ENCODE results near the gene GPX1.
"Not testable (repeated sequence)": the region's sequence is repeated elsewhere in the genome, so short reads cannot be mapped to it uniquely, and the experiment has no call there.

The GPX1 gene

GRCh38 chr3:49399461-49399860 is 41.3 kb upstream of the GPX1 start:
- Histone ChIP-seq H2AFZ (no peak overlapping the region), H3K36me3 (ENCODE audit: control insufficient read depth, insufficient read depth, low read length) (no peaks in the 10 kb centered on the region), H3K4me1 (peaks cover 12% of the 10 kb centered on the region), H3K4me3 (ENCODE audit: low read depth, low read length) (no peak overlapping the region), H3K9me3 (ENCODE audit: control insufficient read depth, low read length) (no peaks in the 10 kb centered on the region), H3K27ac (no peak overlapping the region), H3K27me3 (ENCODE audit: control insufficient read depth, insufficient read depth, low read length) (no peaks in the 10 kb centered on the region), H3K9ac (no peak overlapping the region), H3K4me2 (ENCODE audit: low read length) (no peak overlapping the region), H3K79me2 (peaks cover 90% of the 10 kb centered on the region)
- TF ChIP-seq, protein P1, sequence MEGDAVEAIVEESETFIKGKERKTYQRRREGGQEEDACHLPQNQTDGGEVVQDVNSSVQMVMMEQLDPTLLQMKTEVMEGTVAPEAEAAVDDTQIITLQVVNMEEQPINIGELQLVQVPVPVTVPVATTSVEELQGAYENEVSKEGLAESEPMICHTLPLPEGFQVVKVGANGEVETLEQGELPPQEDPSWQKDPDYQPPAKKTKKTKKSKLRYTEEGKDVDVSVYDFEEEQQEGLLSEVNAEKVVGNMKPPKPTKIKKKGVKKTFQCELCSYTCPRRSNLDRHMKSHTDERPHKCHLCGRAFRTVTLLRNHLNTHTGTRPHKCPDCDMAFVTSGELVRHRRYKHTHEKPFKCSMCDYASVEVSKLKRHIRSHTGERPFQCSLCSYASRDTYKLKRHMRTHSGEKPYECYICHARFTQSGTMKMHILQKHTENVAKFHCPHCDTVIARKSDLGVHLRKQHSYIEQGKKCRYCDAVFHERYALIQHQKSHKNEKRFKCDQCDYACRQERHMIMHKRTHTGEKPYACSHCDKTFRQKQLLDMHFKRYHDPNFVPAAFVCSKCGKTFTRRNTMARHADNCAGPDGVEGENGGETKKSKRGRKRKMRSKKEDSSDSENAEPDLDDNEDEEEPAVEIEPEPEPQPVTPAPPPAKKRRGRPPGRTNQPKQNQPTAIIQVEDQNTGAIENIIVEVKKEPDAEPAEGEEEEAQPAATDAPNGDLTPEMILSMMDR (IDR thresholded peaks at IDR 0.05) = no peak

DNA sequence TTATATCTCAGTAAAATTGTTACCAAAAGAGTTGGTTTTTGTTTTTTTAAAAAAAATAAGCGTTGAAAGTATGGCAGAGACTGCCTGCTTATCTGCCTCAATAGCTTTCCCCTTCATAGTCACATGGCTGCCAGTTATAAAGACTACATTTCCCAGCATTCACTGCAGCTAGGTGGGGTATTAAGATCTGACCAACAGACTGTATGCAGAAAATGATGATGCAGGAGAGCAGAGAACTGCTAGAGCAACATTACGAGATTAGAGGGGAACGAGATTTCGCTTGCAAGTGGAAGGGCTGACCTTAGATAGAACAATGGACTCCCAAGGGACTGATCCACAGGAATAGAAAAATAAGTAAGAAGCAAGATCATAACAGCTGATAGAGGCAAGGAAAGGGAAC is 39.3 kb upstream of the GPX1 start:
- TF ChIP-seq, protein P1 (IDR thresholded peaks at IDR 0.05) = no peak
- no peak overlapping the region for H3K4me3 ChIP-seq (ENCODE audit: low read depth, low read length)
- H3K27ac ChIP-seq = peak overlapping the region; percentile 42
- peaks cover 12% of the 10 kb centered on the region for H3K4me1 ChIP-seq
- H2AFZ ChIP-seq = no peak overlapping the region
- no peak overlapping the region for H3K9ac ChIP-seq
- peaks cover 91% of the 10 kb centered on the region for H3K79me2 ChIP-seq
- no peak overlapping the region for H3K4me2 ChIP-seq (ENCODE audit: low read length)
- H3K36me3 ChIP-seq (ENCODE audit: control insufficient read depth, insufficient read depth, low read length) = no peaks in the 10 kb centered on the region
- no peaks in the 10 kb centered on the region for H3K9me3 ChIP-seq (ENCODE audit: control insufficient read depth, low read length)
- H3K27me3 ChIP-seq (ENCODE audit: control insufficient read depth, insufficient read depth, low read length) = no peaks in the 10 kb centered on the region

DNA sequence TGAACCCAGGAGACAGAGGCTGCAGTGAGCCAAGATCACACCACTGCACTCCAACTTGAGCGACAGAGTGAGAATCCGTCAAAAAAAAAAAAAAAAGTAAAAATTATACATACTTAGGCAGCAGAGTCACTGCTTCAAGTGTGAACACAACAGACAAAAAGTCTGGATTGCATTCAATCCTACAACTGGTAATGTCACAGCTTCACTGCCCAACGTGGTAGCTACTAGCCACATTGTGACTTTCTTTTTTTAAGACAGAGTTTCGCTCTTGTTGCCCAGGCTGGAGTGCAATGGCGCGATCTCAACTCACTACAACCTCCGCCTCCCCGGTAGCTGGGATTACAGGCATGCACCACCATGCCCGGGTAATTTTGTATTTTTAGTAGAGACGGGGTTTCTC is 33.2 kb upstream of the GPX1 start:
- H3K9ac ChIP-seq; H3K9me3 ChIP-seq (ENCODE audit: control insufficient read depth, low read length); H3K36me3 ChIP-seq (ENCODE audit: control insufficient read depth, insufficient read depth, low read length); H3K4me1 ChIP-seq; H3K27ac ChIP-seq; H2AFZ ChIP-seq; H3K4me2 ChIP-seq (ENCODE audit: low read length); H3K27me3 ChIP-seq (ENCODE audit: control insufficient read depth, insufficient read depth, low read length); H3K4me3 ChIP-seq (ENCODE audit: low read depth, low read length): not testable (repeated sequence)
- peaks cover 90% of the 10 kb centered on the region for H3K79me2 ChIP-seq

DNA sequence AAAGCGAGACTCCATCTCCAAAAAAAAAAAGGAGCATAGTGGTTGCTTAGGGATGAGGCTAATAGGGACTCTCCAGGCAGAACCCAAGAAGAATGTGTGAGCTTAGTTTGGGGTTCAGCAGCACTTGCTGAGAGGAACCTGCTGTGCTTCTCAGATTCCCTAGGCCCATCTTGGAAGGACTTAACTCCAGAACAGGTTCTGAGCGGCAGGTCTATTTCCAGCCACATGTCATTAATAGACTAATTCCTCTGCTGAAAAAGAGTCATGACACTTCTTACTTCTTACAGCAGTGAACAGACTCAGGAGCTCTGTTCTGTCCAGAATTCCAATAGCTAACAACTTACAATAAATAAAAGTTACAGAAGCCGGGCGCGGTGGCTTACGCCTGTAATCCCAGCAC is 31.1 kb upstream of the GPX1 start:
- H2AFZ ChIP-seq = no peak overlapping the region
- H3K4me1 ChIP-seq = no peaks in the 10 kb centered on the region
- TF ChIP-seq, protein P1 (IDR thresholded peaks at IDR 0.05) = no peak
- H3K4me2 ChIP-seq (ENCODE audit: low read length) = no peak overlapping the region
- no peaks in the 10 kb centered on the region for H3K27me3 ChIP-seq (ENCODE audit: control insufficient read depth, insufficient read depth, low read length)
- H3K79me2 ChIP-seq = peaks cover 90% of the 10 kb centered on the region
- no peak overlapping the region for H3K27ac ChIP-seq
- H3K9ac ChIP-seq = no peak overlapping the region
- no peak overlapping the region for H3K4me3 ChIP-seq (ENCODE audit: low read depth, low read length)
- H3K36me3 ChIP-seq (ENCODE audit: control insufficient read depth, insufficient read depth, low read length) = no peaks in the 10 kb centered on the region
- no peaks in the 10 kb centered on the region for H3K9me3 ChIP-seq (ENCODE audit: control insufficient read depth, low read length)

- Histone ChIP-seq H3K9me3 (ENCODE audit: control insufficient read depth, low read length) (no peaks in the 10 kb centered on the region), H3K27ac (no peak overlapping the region), H2AFZ (no peak overlapping the region), H3K36me3 (ENCODE audit: control insufficient read depth, insufficient read depth, low read length) (no peaks in the 10 kb centered on the region), H3K27me3 (ENCODE audit: control insufficient read depth, insufficient read depth, low read length) (no peaks in the 10 kb centered on the region), H3K4me2 (ENCODE audit: low read length) (no peak overlapping the region), H3K4me3 (ENCODE audit: low read depth, low read length) (no peak overlapping the region), H3K79me2 (peaks cover 92% of the 10 kb centered on the region), H3K4me1 (no peaks in the 10 kb centered on the region), H3K9ac (no peak overlapping the region)
- TF ChIP-seq, protein P1 (IDR thresholded peaks at IDR 0.05) = no peak
These were observed 30.2 kb upstream of the GPX1 start for GRCh38 chr3:49388289-49388820.

Measured in parathyroid adenoma (tissue), 2 donors.